IMR-90 (cell line): Measurements from ENCODE around the gene NPAS1. TPM values are rescaled to one million over a fixed set of nuclear protein-coding genes. Genes with fewer than 3 reads are reported as not detected.
A peak's percentile ranks its signal among the peaks of the same experiment; 100 is the strongest.

ENCODE experiments used
- ATAC-seq: fragments of 200-7000 bp; cut with Tn5 transposase; 2 replicates; pipeline ENCODE4 v1.9.1; 2020; ENCODE audit warnings: low read depth, mild to moderate bottlenecking, moderate library complexity
- BruUV-seq: library from RNA; stranded (reverse); fragments of 400-500 nt; replicated peaks from 2 replicates; lab custom pipeline; 2021; lab: Mats Ljungman, UMichigan
- CTCF ChIA-PET: fragments of 300-600 bp; formaldehyde crosslinking; extraction: SDS; loops from one replicate; lab custom pipeline; 2021; ENCODE audit warnings: antibody characterized with exemption; lab: Yijun Ruan, JAX
- POLR2A ChIA-PET: fragments of 300-600 bp; sonication (Branson Sonifier 250); formaldehyde crosslinking; loops from one replicate; lab custom pipeline; 2022; ENCODE audit warnings: antibody characterized with exemption; ENCODE audit not compliant: unreplicated experiment; lab: Charles Lee
- DNase-seq: peaks from one replicate; pipeline ENCODE4 v3.0.0; 2013
- H2AFZ ChIP-seq: replicated peaks from 2 replicates; pipeline ENCODE3; 2013; ENCODE audit warnings: low read length, mild to moderate bottlenecking; ENCODE audit not compliant: poor library complexity
- H2AK5ac ChIP-seq: 2 replicates; pipeline ENCODE4 v1.6.1; 2013; ENCODE audit warnings: low read depth, low read length, inconsistent platforms
- H2AK9ac ChIP-seq: replicated peaks from 2 replicates; pipeline ENCODE3; 2013; ENCODE audit warnings: mild to moderate bottlenecking, low read depth, low read length, moderate library complexity; ENCODE audit not compliant: poor library complexity
- H2BK120ac ChIP-seq: 2 replicates; pipeline ENCODE4 v1.6.1; 2013; ENCODE audit warnings: low read depth, low read length, inconsistent platforms
- H2BK15ac ChIP-seq: 3 replicates; pipeline ENCODE4 v1.6.1; 2013; ENCODE audit warnings: low read depth, low read length, inconsistent platforms
- H2BK20ac ChIP-seq: 2 replicates; pipeline ENCODE4 v1.6.1; 2013; ENCODE audit warnings: low read depth, mild to moderate bottlenecking, inconsistent platforms, low read length, moderate library complexity
- H2BK5ac ChIP-seq: 2 replicates; pipeline ENCODE4 v1.6.1; 2013; ENCODE audit warnings: mild to moderate bottlenecking, low read depth, low read length, inconsistent platforms; ENCODE audit not compliant: poor library complexity, severe bottlenecking
- H3K14ac ChIP-seq: replicated peaks from 2 replicates; pipeline ENCODE4 v1.6.1; 2013; ENCODE audit warnings: low read depth, low read length, inconsistent platforms
- H3K18ac ChIP-seq: 2 replicates; pipeline ENCODE4 v1.6.1; 2013; ENCODE audit warnings: low read depth, low read length, control low read depth
- H3K23ac ChIP-seq: 2 replicates; pipeline ENCODE4 v1.6.1; 2013; ENCODE audit warnings: low read depth, low read length, inconsistent platforms
- H3K27ac ChIP-seq: 2 replicates; pipeline ENCODE4 v1.5.1; 2013; ENCODE audit warnings: mild to moderate bottlenecking, control low read depth, low read length; ENCODE audit not compliant: insufficient read depth
- H3K27me3 ChIP-seq: 2 replicates; pipeline ENCODE4 v1.6.1; 2013; ENCODE audit warnings: low read length; ENCODE audit not compliant: control insufficient read depth, insufficient read depth
- H3K36me3 ChIP-seq: 2 replicates; pipeline ENCODE4 v1.6.1; 2013; ENCODE audit warnings: low read length, mixed read lengths; ENCODE audit not compliant: control insufficient read depth, insufficient read depth
- H3K4ac ChIP-seq: 2 replicates; pipeline ENCODE4 v1.6.1; 2013; ENCODE audit warnings: low read depth, low read length, inconsistent platforms
- H3K4me1 ChIP-seq: 2 replicates; pipeline ENCODE4 v1.6.1; 2013; ENCODE audit warnings: low read length, mixed read lengths; ENCODE audit not compliant: control insufficient read depth, insufficient read depth
- H3K4me2 ChIP-seq: 2 replicates; pipeline ENCODE4 v1.6.1; 2013; ENCODE audit warnings: low read depth, mild to moderate bottlenecking, control low read depth, low read length, moderate library complexity
- H3K4me3 ChIP-seq: 2 replicates; pipeline ENCODE4 v1.5.1; 2013; ENCODE audit warnings: low read depth, mild to moderate bottlenecking, control low read depth, low read length, moderate library complexity; ENCODE audit not compliant: insufficient read depth
- H3K56ac ChIP-seq: 2 replicates; pipeline ENCODE4 v1.6.1; 2013; ENCODE audit warnings: low read length, inconsistent platforms; ENCODE audit not compliant: insufficient read depth; ENCODE audit errors: extremely low read depth
- H3K79me1 ChIP-seq, 2 experiments: 2 replicates each; pipeline ENCODE4 v1.6.1; 2013; ENCODE audit warnings: low read length in 2 of 2, inconsistent platforms in 1 of 2, low read depth in 1 of 2
- H3K9ac ChIP-seq: 2 replicates; pipeline ENCODE4 v1.6.1; 2013; ENCODE audit warnings: low read depth, low read length, control low read depth
- H3K9me1 ChIP-seq: 2 replicates; pipeline ENCODE4 v1.6.1; 2013; ENCODE audit warnings: low read length, inconsistent platforms; ENCODE audit not compliant: insufficient read depth
- H3K9me3 ChIP-seq: 2 replicates; pipeline ENCODE4 v1.6.1; 2013; ENCODE audit warnings: low read length; ENCODE audit not compliant: control insufficient read depth, insufficient read depth
- H4K20me1 ChIP-seq: 2 replicates; pipeline ENCODE4 v1.6.1; 2013; ENCODE audit warnings: low read length, inconsistent platforms; ENCODE audit not compliant: insufficient read depth
- H4K5ac ChIP-seq: 2 replicates; pipeline ENCODE4 v1.6.1; 2013; ENCODE audit warnings: mild to moderate bottlenecking, low read depth, low read length, control low read depth
- H4K8ac ChIP-seq, 2 experiments: 2 replicates each; pipeline ENCODE4 v1.6.1; 2013; ENCODE audit warnings: low read depth in 2 of 2, low read length in 2 of 2, control low read depth in 1 of 2, inconsistent platforms in 1 of 2
- H4K91ac ChIP-seq: 2 replicates; pipeline ENCODE4 v1.6.1; 2013; ENCODE audit warnings: low read depth, low read length, inconsistent platforms; ENCODE audit not compliant: insufficient read depth
- BHLHE40 ChIP-seq: fragments of 150-350 bp; IDR thresholded peaks from 2 replicates; pipeline ENCODE4 v1.6.1; 2016; ENCODE audit warnings: mild to moderate bottlenecking, low read depth, low read length
- CEBPB ChIP-seq: IDR thresholded peaks from 2 replicates; pipeline ENCODE4 v1.6.1; 2012; ENCODE audit warnings: low read depth, low read length, improper control_type of control experiment
- CHD1 ChIP-seq: IDR thresholded peaks from 2 replicates; pipeline ENCODE4 v1.6.1; 2012; ENCODE audit warnings: low read depth, low read length, improper control_type of control experiment
- CTCF ChIP-seq: conservative IDR thresholded peaks from 2 replicates; pipeline ENCODE4 v1.5.1; 2012; ENCODE audit warnings: mild to moderate bottlenecking, low read depth, low read length, improper control_type of control experiment
- ELK1 ChIP-seq: fragments of 150-350 bp; IDR thresholded peaks from 2 replicates; pipeline ENCODE4 v1.6.1; 2016; ENCODE audit warnings: low read depth, mild to moderate bottlenecking, low read length, moderate library complexity, borderline replicate concordance
- FOS ChIP-seq: fragments of 150-350 bp; IDR thresholded peaks from 2 replicates; pipeline ENCODE4 v1.6.1; 2016; ENCODE audit warnings: low read depth, low read length
- MAFK ChIP-seq: IDR thresholded peaks from 2 replicates; pipeline ENCODE4 v1.6.1; 2012; ENCODE audit warnings: low read depth, low read length, improper control_type of control experiment
- MAZ ChIP-seq: IDR thresholded peaks from 2 replicates; pipeline ENCODE4 v1.6.1; 2012; ENCODE audit warnings: low read depth, mild to moderate bottlenecking, low read length, improper control_type of control experiment, moderate library complexity, borderline replicate concordance
- MXI1 ChIP-seq: IDR thresholded peaks from 2 replicates; pipeline ENCODE4 v1.6.1; 2012; ENCODE audit warnings: low read depth, mild to moderate bottlenecking, low read length, moderate library complexity, borderline replicate concordance
- NFE2L2 ChIP-seq: fragments of 150-350 bp; IDR thresholded peaks from 2 replicates; pipeline ENCODE4 v1.6.1; 2016; ENCODE audit warnings: low read depth, mild to moderate bottlenecking, low read length
- POLR2A ChIP-seq: IDR thresholded peaks from 2 replicates; pipeline ENCODE4 v1.6.1; 2012; ENCODE audit warnings: mild to moderate bottlenecking, low read depth, low read length
- RAD21 ChIP-seq: IDR thresholded peaks from 2 replicates; pipeline ENCODE4 v1.6.1; 2012; ENCODE audit warnings: low read length, improper control_type of control experiment
- RCOR1 ChIP-seq: IDR thresholded peaks from 2 replicates; pipeline ENCODE4 v1.6.1; 2012; ENCODE audit warnings: mild to moderate bottlenecking, low read length, improper control_type of control experiment; ENCODE audit not compliant: insufficient replicate concordance
- RFX5 ChIP-seq: IDR thresholded peaks from 2 replicates; pipeline ENCODE4 v1.8.0; 2012; ENCODE audit warnings: low read depth, mild to moderate bottlenecking, low read length, moderate library complexity
- SMC3 ChIP-seq: fragments of 150-350 bp; IDR thresholded peaks from 2 replicates; pipeline ENCODE4 v1.6.1; 2016; ENCODE audit warnings: low read depth, mild to moderate bottlenecking, antibody characterized with exemption, low read length, moderate library complexity
- USF2 ChIP-seq: fragments of 150-350 bp; IDR thresholded peaks from 2 replicates; pipeline ENCODE4 v1.6.1; 2017; ENCODE audit warnings: mild to moderate bottlenecking, antibody characterized with exemption, low read length, low read depth
- WGBS, 2 experiments: methylation state at CpG; one replicate each; pipeline versions ENCODE4 v1.1.5 to v1.1.7; 2013; ENCODE audit warnings: missing lambda C conversion rate in 2 of 2; ENCODE audit not compliant: insufficient read length in 1 of 2; ENCODE audit errors: extremely low coverage in 2 of 2; 5-methylcytosine and 5-hydroxymethylcytosine counted together
- dilution Hi-C: fragments of 300-500 bp; cut with HindIII; formaldehyde crosslinking; loops from one replicate; pipeline ENCODE4 v1.14.3; 2018; ENCODE audit warnings: low sequenced_read_pairs; ENCODE audit not compliant: unreplicated experiment
- in situ Hi-C: fragments of 300-500 bp; cut with MboI; formaldehyde crosslinking; loops from 3 replicates; pipeline ENCODE4 v1.14.3; 2019; ENCODE audit warnings: low sequenced_read_pairs, inconsistent platforms, mixed read lengths
- intact Hi-C: fragments of 100-400 bp; cut with micrococcal nuclease; formaldehyde crosslinking; loops from 2 replicates; pipeline ENCODE4 v1.10.0; 2022
- polyA plus RNA-seq, 3 experiments: library from polyadenylated mRNA; depleted of rRNA; stranded (reverse); fragments of >200 nt; gene quantifications; 2 replicates each; pipeline ENCODE4 v1.2.3, GENCODE V29; 2012; ENCODE audit warnings: low replicate concordance in 1 of 3
- total RNA-seq: library from RNA; depleted of rRNA; stranded (reverse); fragments of >200 nt; gene quantifications from 2 replicates; pipeline ENCODE4 v1.2.3, GENCODE V29; 2012

The NPAS1 gene
- total and polyA plus RNA-seq, 2 of the 4 experiments (the other 2 are of a cell fraction), result 0.36 to 5.7 TPM

GRCh38 chr19:47020132-47020805 lies 632 bp downstream of the NPAS1 start:
- ATAC-seq, result peak; percentile 50
- intact Hi-C loops (no loop called here), in situ Hi-C loops (no loop called here), dilution Hi-C loops (no loop called here)
- Histone ChIP-seq H3K18ac (no peak overlapping the region), H2AK5ac (no peak overlapping the region), H2BK5ac (no peak overlapping the region), H3K4me1 (peaks cover 4% of the 10 kb centered on the region; the same call in 1 of the 2 replicates), H3K14ac (no peak overlapping the region), H3K9ac (no peak overlapping the region), H2BK20ac (no peak overlapping the region), H3K36me3 (no peaks in the 10 kb centered on the region), H3K56ac (no peak overlapping the region), H4K5ac (no peak overlapping the region), H4K91ac (no peak overlapping the region), H3K27me3 (peaks cover 44% of the 10 kb centered on the region), H2AK9ac (peak overlapping the region; percentile 85), H4K8ac (no peak overlapping the region), H3K9me1 (no peaks in the 10 kb centered on the region), H3K23ac (no peak overlapping the region), H3K27ac (no peak overlapping the region), H3K4me3 (peak overlapping the region; percentile 45), H3K9me3 (no peaks in the 10 kb centered on the region), H2AFZ (peak overlapping the region; percentile 63), H3K79me1 (no peaks in the 10 kb centered on the region), H3K4me2 (peak overlapping the region; percentile 75), H4K20me1 (peaks cover 6% of the 10 kb centered on the region; the same call in 1 of the 2 replicates), H3K4ac (no peak overlapping the region), H2BK15ac (no peak overlapping the region), H2BK120ac (no peak overlapping the region)
- ChIA-PET POLR2A (no interaction called here), CTCF (interaction anchor here (0.6 kb wide), 1 partner anchor 29 kb away, joined by 3 read pairs; no protein-coding TSS in a partner anchor)
- BruUV-seq, result no TSS peak
- DNase-seq, result no peak
- TF ChIP-seq CTCF, result no peak
- TF ChIP-seq MXI1, result no peak
- no peak for TF ChIP-seq FOS
- no peak for TF ChIP-seq USF2
- TF ChIP-seq CEBPB, result no peak
- no peak for TF ChIP-seq POLR2A
- no peak for TF ChIP-seq SMC3
- TF ChIP-seq MAZ, result no peak
- no peak for TF ChIP-seq NFE2L2
- no peak for TF ChIP-seq RFX5
- TF ChIP-seq MAFK, result no peak
- TF ChIP-seq BHLHE40, result no peak
- TF ChIP-seq ELK1, result no peak
- TF ChIP-seq RCOR1, result no peak
- TF ChIP-seq RAD21, result no peak
- TF ChIP-seq CHD1, result no peak
- WGBS, 2 experiments, result 1% methylated on average over 34 of the region's 62 CpGs; no CpG with 5 or more reads in 1 of the 2 experiments
